Right lobe of liver (tissue), 4 donors: Measurements from ENCODE around the gene FBLN2.

Source experiments
- POLR2A ChIP-seq: fragments of 450-650 bp; IDR thresholded peaks from one replicate; pipeline ENCODE4 v1.6.1; 2017; ENCODE audit warnings: antibody characterized with exemption, mild to moderate bottlenecking
- TF ChIP-seq, protein P1 (sequence below), 4 donors: fragments of 200-600 bp in 3 of 4; fragments of 450-650 bp in 1 of 4; IDR thresholded peaks; one replicate each; pipeline versions ENCODE4 v1.5.1 to v1.8.0; 2016 to 2022; ENCODE audit warnings: antibody characterized with exemption in 4 of 4, mild to moderate bottlenecking in 2 of 4
- donor health status: DM: no; HTN: no; CAD: no.
- donor health status: DM: no; HTN: no; CAD: no.
- donor health status: DM: no; HTN: yes; CAD: no.

DNA sequence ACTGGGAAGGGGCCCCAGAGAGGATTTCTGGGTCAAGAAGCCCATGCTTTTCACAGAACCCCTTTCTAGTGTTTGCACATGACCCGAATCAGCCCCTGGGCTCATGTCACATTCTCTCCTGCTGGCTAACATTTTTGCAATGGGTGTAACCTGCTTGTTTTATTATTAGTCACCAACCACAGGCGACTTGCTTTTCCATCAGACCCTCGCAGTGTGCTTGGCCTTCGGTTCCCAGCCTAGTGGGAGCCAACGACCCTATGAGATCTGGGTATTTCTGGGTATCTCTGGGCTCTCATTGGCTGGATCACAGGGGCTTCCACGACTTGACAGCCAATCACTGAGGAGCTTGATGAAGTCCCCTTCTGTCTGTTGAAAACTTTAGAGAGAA, 11.0 kb upstream of the FBLN2 start:
- TF ChIP-seq POLR2A: no peak
- TF ChIP-seq, protein P1, sequence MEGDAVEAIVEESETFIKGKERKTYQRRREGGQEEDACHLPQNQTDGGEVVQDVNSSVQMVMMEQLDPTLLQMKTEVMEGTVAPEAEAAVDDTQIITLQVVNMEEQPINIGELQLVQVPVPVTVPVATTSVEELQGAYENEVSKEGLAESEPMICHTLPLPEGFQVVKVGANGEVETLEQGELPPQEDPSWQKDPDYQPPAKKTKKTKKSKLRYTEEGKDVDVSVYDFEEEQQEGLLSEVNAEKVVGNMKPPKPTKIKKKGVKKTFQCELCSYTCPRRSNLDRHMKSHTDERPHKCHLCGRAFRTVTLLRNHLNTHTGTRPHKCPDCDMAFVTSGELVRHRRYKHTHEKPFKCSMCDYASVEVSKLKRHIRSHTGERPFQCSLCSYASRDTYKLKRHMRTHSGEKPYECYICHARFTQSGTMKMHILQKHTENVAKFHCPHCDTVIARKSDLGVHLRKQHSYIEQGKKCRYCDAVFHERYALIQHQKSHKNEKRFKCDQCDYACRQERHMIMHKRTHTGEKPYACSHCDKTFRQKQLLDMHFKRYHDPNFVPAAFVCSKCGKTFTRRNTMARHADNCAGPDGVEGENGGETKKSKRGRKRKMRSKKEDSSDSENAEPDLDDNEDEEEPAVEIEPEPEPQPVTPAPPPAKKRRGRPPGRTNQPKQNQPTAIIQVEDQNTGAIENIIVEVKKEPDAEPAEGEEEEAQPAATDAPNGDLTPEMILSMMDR (IDR thresholded peaks at IDR 0.05): no peak
